Right ventricle myocardium inferior (tissue), 1 donor: ENCODE results near the gene LRP5. TPM values are rescaled to one million over a fixed set of nuclear protein-coding genes. Genes with fewer than 3 reads are reported as not detected.
"Not testable (repeated sequence)": the region's sequence is repeated elsewhere in the genome, so short reads cannot be mapped to it uniquely, and the experiment has no call there.

Experiments
- ATAC-seq: fragments of 200-7000 bp; cut with Tn5 transposase; one replicate; pipeline ENCODE4 v1.9.1; 2020; ENCODE audit warnings: mild to moderate bottlenecking, moderate library complexity
- DNase-seq: peaks from one replicate; pipeline ENCODE4 v3.0.0; 2021; ENCODE audit errors: missing footprints
- intact Hi-C: fragments of 100-400 bp; cut with DNase I; formaldehyde crosslinking; loops from one replicate; pipeline ENCODE4 v1.11.0; 2022
- total RNA-seq: library from RNA; stranded (reverse); fragmentation: NEBNext Ultra II Directional; extraction: Animal tissue kit (Norgen Biotek cat#: 25700); gene quantifications from one replicate; pipeline ENCODE4 v1.2.1, GENCODE V29; 2021
- donor health status: DM: no; HTN: yes; CAD: no; lungs with severe emphysema.

The LRP5 gene
- total RNA-seq, 1 donor from 2014 or later: 61.6 TPM

- ATAC-seq (no peak), DNase-seq (no peak)
- intact Hi-C loops: no loop called here
These were observed 76.3 kb downstream of the LRP5 start for GRCh38 chr11:68388595-68389198.

- intact Hi-C loops: no loop called here
- DNase-seq (no peak), ATAC-seq (no peak)
These were observed 77.9 kb downstream of the LRP5 start for GRCh38 chr11:68390315-68390714.

GRCh38 chr11:68392822-68393221 is 80.4 kb downstream of the LRP5 start:
- intact Hi-C loops: no loop called here
- ATAC-seq (no peak), DNase-seq (no peak)

- no peak for ATAC-seq
- intact Hi-C loops: loop anchor here (5.0 kb wide), 1 partner anchor 51 kb away; no protein-coding TSS in a partner anchor
- DNase-seq: no peak
These were observed 84.1 kb downstream of the LRP5 start for GRCh38 chr11:68396516-68396915.

- ATAC-seq (no peak), DNase-seq (peak; percentile 52)
- intact Hi-C loops: loop anchor here (5.0 kb wide), 1 partner anchor 50 kb away; no protein-coding TSS in a partner anchor
These were observed 84.9 kb downstream of the LRP5 start for GRCh38 chr11:68397256-68397655.

- intact Hi-C loops: loop anchor here (5.0 kb wide), 1 partner anchor 48 kb away; no protein-coding TSS in a partner anchor
- DNase-seq: peak; percentile 83
- ATAC-seq: peak; percentile 87
These were observed 86.8 kb downstream of the LRP5 start for GRCh38 chr11:68398995-68399851.

GRCh38 chr11:68399916-68400315 is 87.5 kb downstream of the LRP5 start:
- intact Hi-C loops: loop anchor here (5.0 kb wide), 1 partner anchor 47 kb away; no protein-coding TSS in a partner anchor
- DNase-seq (no peak), ATAC-seq (peak; percentile 27)

GRCh38 chr11:68400584-68400983 is 88.2 kb downstream of the LRP5 start:
- ATAC-seq, DNase-seq, intact Hi-C loops: not testable (repeated sequence)

- ATAC-seq (no peak), DNase-seq (no peak)
- intact Hi-C loops: no loop called here
These were observed 89.5 kb downstream of the LRP5 start for GRCh38 chr11:68401856-68402255.

- no peak for ATAC-seq
- peak; percentile 15 for DNase-seq
- intact Hi-C loops: no loop called here
These were observed 90.1 kb downstream of the LRP5 start for GRCh38 chr11:68402355-68403031.

- ATAC-seq: no peak
- intact Hi-C loops: no loop called here
- DNase-seq: peak; percentile 31
These were observed 91.0 kb downstream of the LRP5 start for GRCh38 chr11:68403424-68403823.

GRCh38 chr11:68403831-68404230 is 91.4 kb downstream of the LRP5 start:
- DNase-seq: peak; percentile 22
- intact Hi-C loops: no loop called here
- ATAC-seq: no peak

- peak; percentile 67 for DNase-seq
- intact Hi-C loops: no loop called here
- no peak for ATAC-seq
These were observed 94.2 kb downstream of the LRP5 start for GRCh38 chr11:68406324-68407313.

GRCh38 chr11:68408512-68408911 is 96.1 kb downstream of the LRP5 start:
- intact Hi-C loops: no loop called here
- no peak for DNase-seq
- no peak for ATAC-seq

GRCh38 chr11:68409748-68410344 is 97.5 kb downstream of the LRP5 start:
- ATAC-seq (peak; percentile 55), DNase-seq (peak; percentile 68)
- intact Hi-C loops: no loop called here

GRCh38 chr11:68411501-68411991 is 99.2 kb downstream of the LRP5 start:
- DNase-seq (peak; percentile 63), ATAC-seq (no peak)
- intact Hi-C loops: no loop called here

- ATAC-seq: peak; percentile 76
- peak; percentile 62 for DNase-seq
- intact Hi-C loops: no loop called here
These were observed 100.4 kb downstream of the LRP5 start for GRCh38 chr11:68412593-68413475.
